HAP-1 (cell line): ENCODE results near the gene SORBS2.

Experiments used
- DNase-seq, 2 experiments: peaks; one replicate each; pipeline ENCODE4 v3.0.0-alpha.2; 2016 to 2020; ENCODE audit warnings: low spot score in 2 of 2
- H3K27me3 ChIP-seq: fragments of 250-450 bp; sonication (Bioruptor Pico); 2 replicates; pipeline ENCODE4 v1.5.1; 2020; ENCODE audit warnings: low read depth, mild to moderate bottlenecking, moderate library complexity
- H3K36me3 ChIP-seq: fragments of 250-450 bp; sonication (Bioruptor Pico); replicated peaks from 2 replicates; pipeline ENCODE4 v1.5.1; 2020; ENCODE audit warnings: mild to moderate bottlenecking
- H3K4me1 ChIP-seq: fragments of 250-450 bp; sonication (Bioruptor Pico); 2 replicates; pipeline ENCODE4 v1.5.1; 2020; ENCODE audit warnings: mild to moderate bottlenecking
- H3K4me3 ChIP-seq: fragments of 250-450 bp; sonication (Bioruptor Pico); 2 replicates; pipeline ENCODE4 v1.5.1; 2020; ENCODE audit warnings: mild to moderate bottlenecking, moderate library complexity
- H3K9me3 ChIP-seq: fragments of 250-450 bp; sonication (Bioruptor Pico); 2 replicates; pipeline ENCODE4 v1.5.1; 2020; ENCODE audit warnings: mild to moderate bottlenecking, moderate library complexity
- in situ Hi-C: fragments of 300-500 bp; cut with MboI; formaldehyde crosslinking; loops from 3 replicates; pipeline ENCODE4 v1.14.3; 2020; ENCODE audit warnings: low sequenced_read_pairs, inconsistent platforms, mixed read lengths

SORBS2 gene

GRCh38 chr4:185599553-185600243 lies 212.3 kb downstream of the SORBS2 start:
- DNase-seq, result no peak
- in situ Hi-C loops, result no loop called here
- no peaks in the 10 kb centered on the region for H3K36me3 ChIP-seq
- no peaks in the 10 kb centered on the region for H3K27me3 ChIP-seq
- no peak overlapping the region for H3K4me3 ChIP-seq
- no peaks in the 10 kb centered on the region for H3K9me3 ChIP-seq
- no peaks in the 10 kb centered on the region for H3K4me1 ChIP-seq

GRCh38 chr4:185598846-185599552 lies 213.0 kb downstream of the SORBS2 start:
- H3K36me3 ChIP-seq, result no peaks in the 10 kb centered on the region
- no peaks in the 10 kb centered on the region for H3K4me1 ChIP-seq
- peak in 1 of 2 experiments; percentile 7 for DNase-seq
- no peaks in the 10 kb centered on the region for H3K9me3 ChIP-seq
- H3K4me3 ChIP-seq, result no peak overlapping the region
- in situ Hi-C loops, result no loop called here
- no peaks in the 10 kb centered on the region for H3K27me3 ChIP-seq

- H3K4me1 ChIP-seq, result no peaks in the 10 kb centered on the region
- no peaks in the 10 kb centered on the region for H3K27me3 ChIP-seq
- H3K9me3 ChIP-seq, result no peaks in the 10 kb centered on the region
- in situ Hi-C loops, result no loop called here
- H3K36me3 ChIP-seq, result no peaks in the 10 kb centered on the region
- no peak overlapping the region for H3K4me3 ChIP-seq
- DNase-seq, result peak; percentile 70 to 76
Observed at GRCh38 chr4:185597532-185598188, 214.3 kb downstream of the SORBS2 start.

- Histone ChIP-seq H3K9me3 (no peaks in the 10 kb centered on the region), H3K36me3 (no peaks in the 10 kb centered on the region), H3K4me1 (peaks cover 11% of the 10 kb centered on the region), H3K4me3 (no peak overlapping the region), H3K27me3 (no peaks in the 10 kb centered on the region)
- in situ Hi-C loops, result no loop called here
- DNase-seq, result no peak
Observed at GRCh38 chr4:185592845-185593488, 219.0 kb downstream of the SORBS2 start.

GRCh38 chr4:185592438-185592837 lies 219.6 kb downstream of the SORBS2 start:
- Histone ChIP-seq H3K27me3 (no peaks in the 10 kb centered on the region), H3K36me3 (no peaks in the 10 kb centered on the region), H3K4me3 (no peak overlapping the region), H3K9me3 (no peaks in the 10 kb centered on the region), H3K4me1 (peaks cover 14% of the 10 kb centered on the region)
- in situ Hi-C loops, result no loop called here
- DNase-seq, result no peak

GRCh38 chr4:185591679-185592141 lies 220.3 kb downstream of the SORBS2 start:
- DNase-seq, result no peak
- Histone ChIP-seq H3K27me3 (no peaks in the 10 kb centered on the region), H3K4me3 (no peak overlapping the region), H3K4me1 (peaks cover 20% of the 10 kb centered on the region), H3K9me3 (no peaks in the 10 kb centered on the region), H3K36me3 (no peaks in the 10 kb centered on the region)
- in situ Hi-C loops, result no loop called here

GRCh38 chr4:185590982-185591381 lies 221.0 kb downstream of the SORBS2 start:
- peaks cover 24% of the 10 kb centered on the region for H3K4me1 ChIP-seq
- no peaks in the 10 kb centered on the region for H3K36me3 ChIP-seq
- H3K9me3 ChIP-seq, result no peaks in the 10 kb centered on the region
- H3K27me3 ChIP-seq, result no peaks in the 10 kb centered on the region
- H3K4me3 ChIP-seq, result no peak overlapping the region
- in situ Hi-C loops, result no loop called here
- no peak for DNase-seq

GRCh38 chr4:185589067-185589836 lies 222.7 kb downstream of the SORBS2 start:
- Histone ChIP-seq H3K4me3 (no peak overlapping the region), H3K9me3 (no peaks in the 10 kb centered on the region), H3K36me3 (no peaks in the 10 kb centered on the region), H3K4me1 (peaks cover 24% of the 10 kb centered on the region), H3K27me3 (no peaks in the 10 kb centered on the region)
- in situ Hi-C loops, result no loop called here
- DNase-seq, result peak; percentile 24 to 32

- no peaks in the 10 kb centered on the region for H3K36me3 ChIP-seq
- in situ Hi-C loops, result no loop called here
- peak in 1 of 2 experiments; percentile 32 for DNase-seq
- H3K9me3 ChIP-seq, result no peaks in the 10 kb centered on the region
- no peaks in the 10 kb centered on the region for H3K27me3 ChIP-seq
- H3K4me1 ChIP-seq, result peaks cover 24% of the 10 kb centered on the region
- no peak overlapping the region for H3K4me3 ChIP-seq
Observed at GRCh38 chr4:185587427-185588161, 224.4 kb downstream of the SORBS2 start.

- H3K36me3 ChIP-seq, result no peaks in the 10 kb centered on the region
- peaks cover 24% of the 10 kb centered on the region for H3K4me1 ChIP-seq
- H3K9me3 ChIP-seq, result no peaks in the 10 kb centered on the region
- DNase-seq, result peak in 1 of 2 experiments; percentile 24
- no peak overlapping the region for H3K4me3 ChIP-seq
- in situ Hi-C loops, result no loop called here
- H3K27me3 ChIP-seq, result no peaks in the 10 kb centered on the region
Observed at GRCh38 chr4:185587030-185587426, 225.0 kb downstream of the SORBS2 start.

- no peak for DNase-seq
- Histone ChIP-seq H3K4me3 (no peak overlapping the region), H3K9me3 (no peaks in the 10 kb centered on the region), H3K27me3 (no peaks in the 10 kb centered on the region), H3K4me1 (peaks cover 24% of the 10 kb centered on the region), H3K36me3 (no peaks in the 10 kb centered on the region)
- in situ Hi-C loops, result no loop called here
Observed at GRCh38 chr4:185585211-185585610, 226.8 kb downstream of the SORBS2 start.

GRCh38 chr4:185583813-185584212 lies 228.2 kb downstream of the SORBS2 start:
- Histone ChIP-seq H3K4me1 (peaks cover 13% of the 10 kb centered on the region), H3K4me3 (no peak overlapping the region), H3K27me3 (no peaks in the 10 kb centered on the region), H3K36me3 (no peaks in the 10 kb centered on the region), H3K9me3 (no peaks in the 10 kb centered on the region)
- in situ Hi-C loops, result no loop called here
- no peak for DNase-seq
